Measurements from ENCODE around the gene TAAR1.

- no peak for TF ChIP-seq CTCF (IDR thresholded peaks at IDR 0.05; ENCODE audit: low read length)
- no peak for TF ChIP-seq EZH2 (IDR thresholded peaks at IDR 0.05; ENCODE audit: borderline replicate concordance, low read length)
These were observed 35.7 kb downstream of the TAAR1 start for GRCh38 chr6:132623106-132623845.

All from OCI-LY1 (cell line).